ENCODE measurements around the gene CTAGE8.
"Not testable (repeated sequence)": the region's sequence is repeated elsewhere in the genome, so short reads cannot be mapped to it uniquely, and the experiment has no call there.

DNA sequence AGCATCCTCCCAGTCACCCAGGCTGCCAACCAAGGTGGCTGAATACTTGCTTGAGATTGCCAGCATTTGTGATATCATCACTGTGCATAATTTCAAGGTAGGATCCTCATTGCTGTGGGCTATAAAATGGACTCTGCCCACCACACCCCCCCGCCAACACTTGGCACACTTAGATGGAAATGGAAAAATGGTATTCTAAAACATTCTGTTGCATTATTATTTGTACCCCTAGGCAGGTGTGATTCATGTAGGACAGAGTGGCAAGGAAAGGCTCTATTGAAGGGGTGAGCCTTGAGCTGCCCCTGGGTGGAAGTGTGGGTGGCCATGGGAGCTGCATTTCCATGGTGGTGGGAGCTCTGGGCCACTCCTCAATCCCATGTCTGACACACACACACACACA is 50.5 kb downstream of the CTAGE8 start:
- TF ChIP-seq EZH2phosphoT487 (IDR thresholded peaks at IDR 0.05; ENCODE audit: insufficient read depth, low read depth); EZH2 (IDR thresholded peaks at IDR 0.05; ENCODE audit: insufficient read depth, poor library complexity, severe bottlenecking): not testable (repeated sequence)
